DND-41 (cell line): ENCODE data around the gene GALNT7.

Experiments
- ATAC-seq: fragments of 200-7000 bp; cut with Tn5 transposase; 3 replicates; pipeline ENCODE4 v1.9.1; 2021; ENCODE audit warnings: low read depth; ENCODE audit not compliant: insufficient read depth
- DNase-seq: peaks from one replicate; pipeline ENCODE4 v3.0.0-alpha.2; 2020
- H2AFZ ChIP-seq: 2 replicates; pipeline ENCODE4 v1.6.0; 2012; ENCODE audit warnings: low read depth, low read length
- H3K27ac ChIP-seq: 2 replicates; pipeline ENCODE4 v1.5.1; 2012; ENCODE audit warnings: low read length, inconsistent platforms
- H3K27me3 ChIP-seq: fragments of 200-600 bp; sonication (generic); 2 replicates; pipeline ENCODE4 v1.6.0; 2012; ENCODE audit warnings: low read length, mild to moderate bottlenecking, inconsistent platforms; ENCODE audit not compliant: insufficient read depth, poor library complexity
- H3K36me3 ChIP-seq: 2 replicates; pipeline ENCODE4 v1.5.1; 2012; ENCODE audit warnings: low read length, inconsistent platforms; ENCODE audit not compliant: insufficient read depth
- H3K4me1 ChIP-seq: 2 replicates; pipeline ENCODE4 v1.5.1; 2012; ENCODE audit warnings: mild to moderate bottlenecking, low read length; ENCODE audit not compliant: insufficient read depth
- H3K4me2 ChIP-seq: 2 replicates; pipeline ENCODE4 v1.6.0; 2012; ENCODE audit warnings: mild to moderate bottlenecking, moderate library complexity, low read length, inconsistent platforms; ENCODE audit not compliant: insufficient read depth
- H3K4me3 ChIP-seq, 2 experiments: fragments of 200-600 bp in 1 of 2; shearing (Covaris generic) in 1 of 2; 2 replicates each; pipeline ENCODE4 v1.5.1; 2012 to 2016; ENCODE audit warnings: inconsistent platforms in 2 of 2, low read length in 2 of 2, mild to moderate bottlenecking in 2 of 2, low read depth in 1 of 2, moderate library complexity in 1 of 2
- H3K79me2 ChIP-seq: 2 replicates; pipeline ENCODE4 v1.6.0; 2012; ENCODE audit warnings: low read length, inconsistent platforms; ENCODE audit not compliant: insufficient read depth
- H3K9ac ChIP-seq: 2 replicates; pipeline ENCODE4 v1.6.0; 2012; ENCODE audit warnings: low read depth, mild to moderate bottlenecking, inconsistent platforms, low read length, moderate library complexity
- H3K9me3 ChIP-seq: 2 replicates; pipeline ENCODE4 v1.5.1; 2012; ENCODE audit warnings: low read length, moderate library complexity, mild to moderate bottlenecking, inconsistent platforms; ENCODE audit not compliant: insufficient read depth, severe bottlenecking
- H4K20me1 ChIP-seq: 2 replicates; pipeline ENCODE4 v1.6.0; 2012; ENCODE audit warnings: low read length; ENCODE audit not compliant: insufficient read depth
- CTCF ChIP-seq: IDR thresholded peaks from 2 replicates; pipeline ENCODE4 v1.5.1; 2012; ENCODE audit warnings: borderline replicate concordance, low read length, moderate library complexity, mild to moderate bottlenecking; ENCODE audit not compliant: poor library complexity, severe bottlenecking; ENCODE audit errors: extremely low read depth
- EZH2 ChIP-seq: IDR thresholded peaks from 3 replicates; pipeline ENCODE4 v1.6.1; 2012; ENCODE audit warnings: borderline replicate concordance, low read depth, mild to moderate bottlenecking, moderate library complexity, low read length, inconsistent platforms; ENCODE audit not compliant: severe bottlenecking

Gene GALNT7

GRCh38 chr4:173272314-173272713 is 103.7 kb downstream of the GALNT7 start:
- H3K36me3 ChIP-seq = peaks cover 24% of the 10 kb centered on the region
- TF ChIP-seq EZH2 (no peak), CTCF (no peak)
- no peak for ATAC-seq

GRCh38 chr4:173272996-173273395 is 104.4 kb downstream of the GALNT7 start:
- Histone ChIP-seq H3K79me2 (peaks cover 99% of the 10 kb centered on the region), H3K9me3 (no peaks in the 10 kb centered on the region), H3K4me2 (no peak overlapping the region), H3K9ac (no peak overlapping the region), H3K4me3 (no peak overlapping the region), H3K27me3 (no peaks in the 10 kb centered on the region), H2AFZ (no peak overlapping the region), H3K36me3 (peaks cover 19% of the 10 kb centered on the region), H3K27ac (no peak overlapping the region), H3K4me1 (peaks cover 2% of the 10 kb centered on the region; the same call in 1 of the 2 replicates), H4K20me1 (peaks cover 23% of the 10 kb centered on the region)
- TF ChIP-seq CTCF = no peak
- ATAC-seq (no peak), DNase-seq (no peak)

More at GRCh38 chr4:173272314-173272713, 103.7 kb downstream of the GALNT7 start:
- Histone ChIP-seq H4K20me1 (peaks cover 25% of the 10 kb centered on the region), H3K79me2 (peaks cover 99% of the 10 kb centered on the region), H3K4me1 (peaks cover 9% of the 10 kb centered on the region), H2AFZ (no peak overlapping the region), H3K27ac (no peak overlapping the region), H3K4me2 (no peak overlapping the region), H3K9me3 (no peaks in the 10 kb centered on the region), H3K27me3 (no peaks in the 10 kb centered on the region), H3K4me3 (no peak overlapping the region), H3K9ac (no peak overlapping the region)
- no peak for DNase-seq

- H3K4me2 ChIP-seq = no peak overlapping the region
- H3K79me2 ChIP-seq = peaks cover 100% of the 10 kb centered on the region
- TF ChIP-seq CTCF = no peak
- no peak for TF ChIP-seq EZH2
- ATAC-seq = no peak
- peaks cover 19% of the 10 kb centered on the region for H3K36me3 ChIP-seq
- H3K9ac ChIP-seq = no peak overlapping the region
- H3K9me3 ChIP-seq = no peaks in the 10 kb centered on the region
- no peak overlapping the region for H3K27ac ChIP-seq
- H3K4me3 ChIP-seq = no peak overlapping the region
- H2AFZ ChIP-seq = no peak overlapping the region
- no peaks in the 10 kb centered on the region for H3K27me3 ChIP-seq
- no peak for DNase-seq
- H4K20me1 ChIP-seq = peaks cover 21% of the 10 kb centered on the region
- H3K4me1 ChIP-seq = no peaks in the 10 kb centered on the region
Observed at GRCh38 chr4:173273941-173274340, 105.3 kb downstream of the GALNT7 start.

GRCh38 chr4:173274744-173275143 is 106.1 kb downstream of the GALNT7 start:
- H3K27me3 ChIP-seq = no peaks in the 10 kb centered on the region
- H3K27ac ChIP-seq = no peak overlapping the region

More at GRCh38 chr4:173274744-173275143, 106.1 kb downstream of the GALNT7 start:
- no peak overlapping the region for H3K9ac ChIP-seq
- peaks cover 19% of the 10 kb centered on the region for H3K36me3 ChIP-seq
- no peak overlapping the region for H3K4me3 ChIP-seq
- H2AFZ ChIP-seq = no peak overlapping the region
- no peaks in the 10 kb centered on the region for H3K4me1 ChIP-seq
- DNase-seq (no peak), ATAC-seq (no peak)
- H3K4me2 ChIP-seq = no peak overlapping the region
- TF ChIP-seq CTCF = no peak
- TF ChIP-seq EZH2 = no peak
- peaks cover 21% of the 10 kb centered on the region for H4K20me1 ChIP-seq
- H3K9me3 ChIP-seq = no peaks in the 10 kb centered on the region
- H3K79me2 ChIP-seq = peaks cover 99% of the 10 kb centered on the region
